ENCODE measurements around the gene RNASE2.

Gene RNASE2

DNA sequence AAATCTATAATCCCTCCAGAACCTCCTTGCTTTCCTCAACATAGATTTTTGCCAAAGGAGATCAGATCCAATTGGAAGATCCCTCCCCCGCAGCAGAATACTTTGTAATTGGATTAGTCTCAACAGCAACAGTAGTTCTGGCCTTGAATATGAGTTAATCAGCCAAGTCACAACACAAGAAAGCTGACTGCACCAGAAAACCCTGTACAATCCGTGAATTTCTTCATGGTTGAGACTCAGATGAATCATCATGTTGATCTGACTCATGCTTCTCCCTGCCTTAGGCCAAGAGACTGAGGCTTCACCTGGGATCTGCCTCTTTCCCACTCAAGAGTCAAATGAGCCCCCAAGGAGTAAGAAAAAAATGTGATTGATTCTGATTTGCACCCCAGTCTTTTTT lies 31.5 kb downstream of the RNASE2 start:
- Histone ChIP-seq H2AFZ (ENCODE audit: low read depth, low read length) (no peak overlapping the region), H3K4me1 (ENCODE audit: insufficient read depth, low read length) (peaks cover 25% of the 10 kb centered on the region), H3K4me2 (ENCODE audit: insufficient read depth, low read length) (no peak overlapping the region), H3K9ac (ENCODE audit: low read depth, low read length) (no peak overlapping the region), H4K20me1 (ENCODE audit: insufficient read depth, low read length) (no peaks in the 10 kb centered on the region), H3K4me3 (ENCODE audit: low read depth in 1 of 2, low read length in 2 of 2) (no peak overlapping the region), H3K27me3 (ENCODE audit: insufficient read depth, low read length, poor library complexity) (peaks cover 7% of the 10 kb centered on the region), H3K27ac (ENCODE audit: low read length) (no peak overlapping the region), H3K9me3 (ENCODE audit: insufficient read depth, low read length, severe bottlenecking) (no peaks in the 10 kb centered on the region), H3K79me2 (ENCODE audit: insufficient read depth, low read length) (peaks cover 26% of the 10 kb centered on the region), H3K36me3 (ENCODE audit: insufficient read depth, low read length) (peaks cover 6% of the 10 kb centered on the region; the same call in 1 of the 2 replicates)
- TF ChIP-seq, protein P1, sequence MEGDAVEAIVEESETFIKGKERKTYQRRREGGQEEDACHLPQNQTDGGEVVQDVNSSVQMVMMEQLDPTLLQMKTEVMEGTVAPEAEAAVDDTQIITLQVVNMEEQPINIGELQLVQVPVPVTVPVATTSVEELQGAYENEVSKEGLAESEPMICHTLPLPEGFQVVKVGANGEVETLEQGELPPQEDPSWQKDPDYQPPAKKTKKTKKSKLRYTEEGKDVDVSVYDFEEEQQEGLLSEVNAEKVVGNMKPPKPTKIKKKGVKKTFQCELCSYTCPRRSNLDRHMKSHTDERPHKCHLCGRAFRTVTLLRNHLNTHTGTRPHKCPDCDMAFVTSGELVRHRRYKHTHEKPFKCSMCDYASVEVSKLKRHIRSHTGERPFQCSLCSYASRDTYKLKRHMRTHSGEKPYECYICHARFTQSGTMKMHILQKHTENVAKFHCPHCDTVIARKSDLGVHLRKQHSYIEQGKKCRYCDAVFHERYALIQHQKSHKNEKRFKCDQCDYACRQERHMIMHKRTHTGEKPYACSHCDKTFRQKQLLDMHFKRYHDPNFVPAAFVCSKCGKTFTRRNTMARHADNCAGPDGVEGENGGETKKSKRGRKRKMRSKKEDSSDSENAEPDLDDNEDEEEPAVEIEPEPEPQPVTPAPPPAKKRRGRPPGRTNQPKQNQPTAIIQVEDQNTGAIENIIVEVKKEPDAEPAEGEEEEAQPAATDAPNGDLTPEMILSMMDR (IDR thresholded peaks at IDR 0.05; ENCODE audit: borderline replicate concordance, extremely low read depth, low read length, poor library complexity, severe bottlenecking) = no peak
- no peak for TF ChIP-seq EZH2 (IDR thresholded peaks at IDR 0.05; ENCODE audit: borderline replicate concordance, low read depth, low read length, severe bottlenecking)
- no peak for ATAC-seq (ENCODE audit: insufficient read depth, low read depth)
- DNase-seq = no peak

DNA sequence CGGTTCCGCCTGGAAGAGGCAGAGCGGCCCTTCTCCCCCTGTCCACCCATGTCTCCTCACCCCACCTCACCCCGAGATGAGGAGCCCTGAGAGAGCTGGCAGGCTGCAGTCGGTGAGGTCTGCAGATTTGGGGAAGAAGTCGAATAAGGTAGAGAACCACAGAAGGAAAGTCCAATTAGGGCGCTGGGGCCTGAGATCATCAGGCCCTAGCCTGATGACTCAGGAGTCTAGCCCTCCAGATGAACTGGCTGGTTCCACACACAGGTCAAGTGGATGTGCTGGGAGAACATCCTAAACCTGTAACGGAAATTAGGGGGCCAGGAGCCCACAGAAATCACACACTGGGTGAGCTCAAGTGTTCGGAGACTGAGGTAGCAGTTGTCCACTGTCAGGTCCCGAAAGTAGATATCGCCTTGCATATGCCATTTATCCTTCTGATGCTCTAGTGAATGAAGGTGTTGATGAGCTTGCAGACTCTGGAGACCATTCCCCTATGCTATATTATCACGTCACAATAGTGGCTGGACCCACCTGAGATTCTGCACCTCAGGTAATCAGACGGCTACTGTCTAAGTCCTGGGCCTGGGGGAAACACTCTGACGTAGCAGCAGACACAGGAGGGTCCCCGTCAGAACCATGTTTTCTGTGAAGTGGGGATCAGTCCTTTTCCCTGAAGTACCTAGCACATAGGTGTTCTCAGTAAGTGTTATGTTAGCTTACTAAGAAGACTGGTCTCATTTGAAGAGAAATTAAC lies 33.6 kb downstream of the RNASE2 start:
- peaks cover 34% of the 10 kb centered on the region for H3K79me2 ChIP-seq (ENCODE audit: insufficient read depth, low read length)
- H3K4me1 ChIP-seq (ENCODE audit: insufficient read depth, low read length) = peaks cover 33% of the 10 kb centered on the region
- TF ChIP-seq, protein P1 (IDR thresholded peaks at IDR 0.05; ENCODE audit: borderline replicate concordance, extremely low read depth, low read length, poor library complexity, severe bottlenecking) = no peak
- no peak for TF ChIP-seq EZH2 (IDR thresholded peaks at IDR 0.05; ENCODE audit: borderline replicate concordance, low read depth, low read length, severe bottlenecking)
- peak overlapping the region; percentile 39 to 75 for H3K4me3 ChIP-seq (ENCODE audit: low read depth in 1 of 2, low read length in 2 of 2)
- H3K36me3 ChIP-seq (ENCODE audit: insufficient read depth, low read length) = peaks cover 25% of the 10 kb centered on the region
- ATAC-seq (ENCODE audit: insufficient read depth, low read depth) (no peak), DNase-seq (peak; percentile 10)
- no peaks in the 10 kb centered on the region for H3K9me3 ChIP-seq (ENCODE audit: insufficient read depth, low read length, severe bottlenecking)
- H3K27me3 ChIP-seq (ENCODE audit: insufficient read depth, low read length, poor library complexity) = no peaks in the 10 kb centered on the region
- peak overlapping the region; percentile 93 for H3K27ac ChIP-seq (ENCODE audit: low read length)
- H3K9ac ChIP-seq (ENCODE audit: low read depth, low read length) = peak overlapping the region; percentile 71
- peak overlapping the region; percentile 80 for H2AFZ ChIP-seq (ENCODE audit: low read depth, low read length)
- H4K20me1 ChIP-seq (ENCODE audit: insufficient read depth, low read length) = no peaks in the 10 kb centered on the region
- peak overlapping the region; percentile 97 for H3K4me2 ChIP-seq (ENCODE audit: insufficient read depth, low read length)

DNA sequence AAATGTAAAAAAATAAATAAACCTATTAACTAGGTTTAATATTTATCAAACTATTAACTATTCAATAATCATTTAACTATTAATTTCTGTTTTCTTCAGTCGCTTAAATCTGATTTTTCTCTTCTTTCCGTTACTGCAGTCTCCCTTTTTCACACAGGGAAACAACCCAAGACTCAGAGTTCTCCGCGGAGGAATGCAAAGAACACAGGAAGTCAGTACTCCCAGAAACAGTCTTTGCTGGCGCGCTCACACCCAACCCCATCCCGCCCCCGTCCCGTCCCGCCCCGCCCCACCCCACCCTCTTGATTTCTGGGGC lies 34.1 kb downstream of the RNASE2 start:
- ATAC-seq (ENCODE audit: insufficient read depth, low read depth) (no peak), DNase-seq (no peak)
- Histone ChIP-seq H3K27ac (ENCODE audit: low read length) (peak overlapping the region; percentile 93), H3K27me3 (ENCODE audit: insufficient read depth, low read length, poor library complexity) (no peaks in the 10 kb centered on the region), H3K79me2 (ENCODE audit: insufficient read depth, low read length) (peaks cover 34% of the 10 kb centered on the region), H2AFZ (ENCODE audit: low read depth, low read length) (peak overlapping the region; percentile 80), H3K4me2 (ENCODE audit: insufficient read depth, low read length) (peak overlapping the region; percentile 97), H3K9me3 (ENCODE audit: insufficient read depth, low read length, severe bottlenecking) (no peaks in the 10 kb centered on the region), H3K4me3 (ENCODE audit: low read depth in 1 of 2, low read length in 2 of 2) (peak overlapping the region; percentile 39 to 76), H3K9ac (ENCODE audit: low read depth, low read length) (peak overlapping the region; percentile 71), H3K4me1 (ENCODE audit: insufficient read depth, low read length) (peaks cover 33% of the 10 kb centered on the region), H4K20me1 (ENCODE audit: insufficient read depth, low read length) (no peaks in the 10 kb centered on the region), H3K36me3 (ENCODE audit: insufficient read depth, low read length) (peaks cover 31% of the 10 kb centered on the region)
- TF ChIP-seq EZH2 (IDR thresholded peaks at IDR 0.05; ENCODE audit: borderline replicate concordance, low read depth, low read length, severe bottlenecking) = no peak
- TF ChIP-seq, protein P1 (IDR thresholded peaks at IDR 0.05; ENCODE audit: borderline replicate concordance, extremely low read depth, low read length, poor library complexity, severe bottlenecking) = no peak
